ENCODE data around the gene TIMP3. TPM values are rescaled to one million over a fixed set of nuclear protein-coding genes. Genes with fewer than 3 reads are reported as not detected.

Gene TIMP3
- total and polyA plus RNA-seq, 2 donors (not counting 3 experiments of a cell fraction or from before 2014, with no cell fraction given), result 0.22 to 2.0 TPM

DNA sequence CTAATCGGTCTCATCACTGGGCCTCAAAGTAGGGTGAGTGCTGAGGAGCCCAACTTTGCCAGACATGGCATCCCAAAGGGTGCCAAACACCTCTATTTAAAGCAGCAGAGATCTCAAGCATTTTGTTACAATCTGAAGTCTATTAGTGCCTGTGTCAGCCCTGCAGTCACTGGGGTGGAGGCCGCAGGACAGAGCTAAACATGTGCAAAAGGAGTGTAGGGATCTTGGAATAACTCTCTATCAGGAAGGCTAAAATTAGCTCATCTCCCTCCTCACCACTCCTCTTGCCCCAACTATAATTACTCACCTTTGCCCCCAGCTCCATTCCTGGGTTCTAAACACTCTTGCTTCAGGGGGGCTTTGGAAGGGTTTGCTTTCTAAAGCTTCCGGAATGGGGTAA is 87.5 kb downstream of the TIMP3 start:
- Histone ChIP-seq H4K20me1 (replicated peaks; ENCODE audit: control insufficient read depth, extremely low read depth, insufficient read depth, low read length) (no peaks in the 10 kb centered on the region), H3K4me1 (ENCODE audit: control insufficient read depth, extremely low read depth, insufficient read depth, low read length) (no peaks in the 10 kb centered on the region), H3K9me3 (replicated peaks; ENCODE audit: control insufficient read depth, insufficient read depth, low read length) (peaks cover 2% of the 10 kb centered on the region), H3K27ac (ENCODE audit: insufficient read depth, low read depth, low read length) (no peak overlapping the region), H3K79me2 (ENCODE audit: control insufficient read depth, insufficient read depth, low read length) (no peaks in the 10 kb centered on the region), H3K9me1 (replicated peaks; ENCODE audit: control insufficient read depth, extremely low read depth, insufficient read depth, low read length) (no peaks in the 10 kb centered on the region), H3K36me3 (ENCODE audit: control insufficient read depth in 2 of 2, extremely low read depth in 1 of 2, insufficient read depth in 2 of 2, low read length in 2 of 2) (no peaks in the 10 kb centered on the region), H2AFZ (ENCODE audit: low read depth, low read length) (no peak overlapping the region), H3K4me3 (replicated peaks in 1 of 3; ENCODE audit: insufficient read depth in 1 of 3, low read depth in 1 of 3, low read length in 3 of 3) (no peak overlapping the region), H3K9ac (replicated peaks; ENCODE audit: extremely low read depth, insufficient read depth, low read length) (no peak overlapping the region), H3K4me2 (ENCODE audit: insufficient read depth, low read length) (no peak overlapping the region), H3K27me3 (ENCODE audit: control insufficient read depth in 2 of 2, insufficient read depth in 2 of 2, low read length in 2 of 2) (no peaks in the 10 kb centered on the region)
- no peak for DNase-seq (ENCODE audit: low read depth, low spot score)
- FAIRE-seq, result no peak
- ChIA-PET CTCF (no interaction called here), POLR2A (no interaction called here)
- intact Hi-C loops (cut with micrococcal nuclease) (no loop called here), dilution Hi-C loops (cut with MboI; ENCODE audit: extremely low pct_ligation_motif_present, low sequenced_read_pairs) (no loop called here)
- TF ChIP-seq, protein P1, sequence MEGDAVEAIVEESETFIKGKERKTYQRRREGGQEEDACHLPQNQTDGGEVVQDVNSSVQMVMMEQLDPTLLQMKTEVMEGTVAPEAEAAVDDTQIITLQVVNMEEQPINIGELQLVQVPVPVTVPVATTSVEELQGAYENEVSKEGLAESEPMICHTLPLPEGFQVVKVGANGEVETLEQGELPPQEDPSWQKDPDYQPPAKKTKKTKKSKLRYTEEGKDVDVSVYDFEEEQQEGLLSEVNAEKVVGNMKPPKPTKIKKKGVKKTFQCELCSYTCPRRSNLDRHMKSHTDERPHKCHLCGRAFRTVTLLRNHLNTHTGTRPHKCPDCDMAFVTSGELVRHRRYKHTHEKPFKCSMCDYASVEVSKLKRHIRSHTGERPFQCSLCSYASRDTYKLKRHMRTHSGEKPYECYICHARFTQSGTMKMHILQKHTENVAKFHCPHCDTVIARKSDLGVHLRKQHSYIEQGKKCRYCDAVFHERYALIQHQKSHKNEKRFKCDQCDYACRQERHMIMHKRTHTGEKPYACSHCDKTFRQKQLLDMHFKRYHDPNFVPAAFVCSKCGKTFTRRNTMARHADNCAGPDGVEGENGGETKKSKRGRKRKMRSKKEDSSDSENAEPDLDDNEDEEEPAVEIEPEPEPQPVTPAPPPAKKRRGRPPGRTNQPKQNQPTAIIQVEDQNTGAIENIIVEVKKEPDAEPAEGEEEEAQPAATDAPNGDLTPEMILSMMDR (IDR thresholded peaks at IDR 0.05; ENCODE audit: extremely low read depth in 1 of 2, insufficient read depth in 1 of 2, low read depth in 1 of 2, low read length in 2 of 2), result no peak
- no TSS peak for BruUV-seq (replicated peaks)

DNA sequence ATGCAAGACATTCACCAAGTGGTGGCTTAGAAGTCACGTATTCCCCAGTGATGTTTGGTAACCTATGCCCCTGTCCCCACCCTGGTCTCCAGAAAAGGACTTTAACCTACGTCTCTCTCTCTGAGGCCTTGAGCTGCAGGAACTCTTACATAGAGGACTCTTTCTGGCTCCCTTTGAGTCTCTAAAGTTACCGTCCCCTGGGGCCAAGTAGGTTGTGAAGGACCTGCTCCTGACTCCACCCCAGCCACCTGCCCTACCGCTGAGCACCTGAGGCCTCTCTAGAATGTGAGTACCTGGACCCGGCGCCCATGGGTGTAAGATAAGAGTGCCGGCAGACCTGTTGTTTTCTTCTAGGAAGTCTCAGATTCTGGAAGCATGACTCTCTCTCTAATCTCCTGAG is 95.4 kb downstream of the TIMP3 start:
- DNase-seq (ENCODE audit: low read depth, low spot score), result no peak
- Histone ChIP-seq H3K4me3 (replicated peaks in 1 of 3; ENCODE audit: insufficient read depth in 1 of 3, low read depth in 1 of 3, low read length in 3 of 3) (no peak overlapping the region), H3K27ac (ENCODE audit: insufficient read depth, low read depth, low read length) (no peak overlapping the region), H3K27me3 (ENCODE audit: control insufficient read depth in 2 of 2, insufficient read depth in 2 of 2, low read length in 2 of 2) (no peaks in the 10 kb centered on the region), H4K20me1 (replicated peaks; ENCODE audit: control insufficient read depth, extremely low read depth, insufficient read depth, low read length) (no peaks in the 10 kb centered on the region), H3K36me3 (ENCODE audit: control insufficient read depth in 2 of 2, extremely low read depth in 1 of 2, insufficient read depth in 2 of 2, low read length in 2 of 2) (no peaks in the 10 kb centered on the region), H3K4me1 (ENCODE audit: control insufficient read depth, extremely low read depth, insufficient read depth, low read length) (no peaks in the 10 kb centered on the region), H2AFZ (ENCODE audit: low read depth, low read length) (no peak overlapping the region), H3K9me3 (replicated peaks; ENCODE audit: control insufficient read depth, insufficient read depth, low read length) (peaks cover 4% of the 10 kb centered on the region), H3K9me1 (replicated peaks; ENCODE audit: control insufficient read depth, extremely low read depth, insufficient read depth, low read length) (no peaks in the 10 kb centered on the region), H3K9ac (replicated peaks; ENCODE audit: extremely low read depth, insufficient read depth, low read length) (no peak overlapping the region), H3K4me2 (ENCODE audit: insufficient read depth, low read length) (no peak overlapping the region), H3K79me2 (ENCODE audit: control insufficient read depth, insufficient read depth, low read length) (no peaks in the 10 kb centered on the region)
- TF ChIP-seq JUN (IDR thresholded peaks at IDR 0.05; ENCODE audit: borderline replicate concordance, insufficient read depth, insufficient read length, low read depth) (no peak), POLR2A (IDR thresholded peaks at IDR 0.05; ENCODE audit: low read depth, low read length) (no peak), FOS (IDR thresholded peaks at IDR 0.05; ENCODE audit: borderline replicate concordance, insufficient read depth, low read length) (no peak), EZH2 (IDR thresholded peaks at IDR 0.05; ENCODE audit: borderline replicate concordance, low read depth, low read length, severe bottlenecking) (no peak), MYC (IDR thresholded peaks at IDR 0.05; ENCODE audit: low read depth, low read length) (no peak), POLR2AphosphoS5 (IDR thresholded peaks at IDR 0.05; ENCODE audit: insufficient read depth, low read depth, low read length) (no peak), GATA2 (IDR thresholded peaks at IDR 0.05; ENCODE audit: insufficient read depth, insufficient read length, low read depth, low read length) (no peak)
- TF ChIP-seq, protein P2, sequence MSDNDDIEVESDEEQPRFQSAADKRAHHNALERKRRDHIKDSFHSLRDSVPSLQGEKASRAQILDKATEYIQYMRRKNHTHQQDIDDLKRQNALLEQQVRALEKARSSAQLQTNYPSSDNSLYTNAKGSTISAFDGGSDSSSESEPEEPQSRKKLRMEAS (IDR thresholded peaks at IDR 0.05; ENCODE audit: insufficient read depth, insufficient read length), result no peak
- TF ChIP-seq, protein P1 (IDR thresholded peaks at IDR 0.05; ENCODE audit: extremely low read depth in 1 of 2, insufficient read depth in 1 of 2, low read depth in 1 of 2, low read length in 2 of 2), result no peak
- no peak for FAIRE-seq
- BruUV-seq (replicated peaks), result no TSS peak
- ChIA-PET CTCF (no interaction called here), POLR2A (no interaction called here)
- dilution Hi-C loops (cut with MboI; ENCODE audit: extremely low pct_ligation_motif_present, low sequenced_read_pairs) (no loop called here), intact Hi-C loops (cut with micrococcal nuclease) (no loop called here)
